ENCODE measurements around the gene PARS2.

PARS2 gene

DNA sequence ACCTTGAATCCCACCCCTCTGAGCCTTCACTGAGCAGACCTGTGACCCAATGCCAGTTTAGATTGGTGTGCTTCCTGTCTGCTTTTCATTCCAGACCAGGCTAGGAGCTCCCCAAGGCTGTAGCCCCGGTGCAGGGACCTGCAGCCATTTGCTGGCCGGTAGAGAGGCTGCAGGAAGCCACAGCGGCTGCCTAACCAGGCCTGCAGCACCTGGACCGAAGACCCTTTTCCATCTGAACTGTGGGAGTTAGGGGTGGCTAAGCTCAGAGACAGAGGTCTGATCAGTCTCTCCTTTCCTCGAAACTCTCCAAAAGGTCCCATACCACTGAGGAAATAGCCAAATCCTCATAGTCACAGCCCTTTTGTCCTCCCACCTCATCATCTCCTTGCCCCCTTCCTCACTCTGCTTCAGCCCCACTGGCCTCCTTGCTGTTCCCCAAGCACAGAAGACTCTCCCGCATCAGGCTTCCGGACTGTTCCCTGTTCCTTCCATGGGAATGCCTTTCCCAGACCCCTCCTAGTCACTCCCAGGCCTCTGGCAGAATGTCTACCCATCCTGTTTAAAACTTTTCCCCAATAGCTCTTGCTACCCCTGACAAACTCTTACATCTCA is 49.3 kb downstream of the PARS2 start:
- WGBS = 96% methylated on average over 6 of the region's 7 CpGs
- H3K27ac ChIP-seq (ENCODE audit: low read length, poor library complexity, severe bottlenecking) = no peak overlapping the region

DNA sequence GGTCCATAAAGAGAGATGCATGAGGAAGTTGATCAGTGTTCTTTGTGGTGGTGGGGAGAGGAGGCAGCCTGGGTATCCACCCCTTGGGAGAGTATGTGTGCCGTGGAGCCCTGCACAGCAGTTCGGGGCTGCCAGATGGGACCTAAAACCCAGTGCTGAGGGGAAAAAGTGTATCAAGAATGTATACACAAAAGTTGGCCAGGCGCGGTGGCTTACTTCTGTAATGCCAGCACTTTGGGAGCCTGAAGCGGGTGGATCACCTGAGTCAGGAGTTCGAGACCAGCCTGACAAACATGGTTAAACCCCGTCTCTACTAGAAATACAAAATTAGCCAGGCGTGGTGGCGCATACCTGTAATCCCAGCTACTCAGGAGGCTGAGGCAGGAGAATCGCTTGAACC is 52.8 kb downstream of the PARS2 start:
- peaks cover 5% of the 10 kb centered on the region for H3K79me1 ChIP-seq (replicated peaks; ENCODE audit: low read length, poor library complexity, severe bottlenecking)
- H2BK15ac ChIP-seq (ENCODE audit: low read depth, poor library complexity, severe bottlenecking) = no peak overlapping the region
- H2BK12ac ChIP-seq (ENCODE audit: low read length in 2 of 2) = no peak overlapping the region
- 94% methylated on average over 9 of the region's 10 CpGs for WGBS
- H2BK5ac ChIP-seq (ENCODE audit: low read depth, low read length, poor library complexity, severe bottlenecking) = no peak overlapping the region
- H2AK5ac ChIP-seq (ENCODE audit: low read length, severe bottlenecking) = no peak overlapping the region
- H4K91ac ChIP-seq (ENCODE audit: low read length) = no peak overlapping the region
- H4K8ac ChIP-seq (ENCODE audit: low read length) = no peak overlapping the region
- H2BK120ac ChIP-seq (ENCODE audit: low read depth, low read length) = no peak overlapping the region
- no peak overlapping the region for H3K4ac ChIP-seq (ENCODE audit: low read depth in 1 of 2, low read length in 2 of 2)
- no peak overlapping the region for H3K9ac ChIP-seq (ENCODE audit: low read length)
- H2AFZ ChIP-seq (ENCODE audit: low read depth, low read length) = no peak overlapping the region
- H3K4me3 ChIP-seq (ENCODE audit: insufficient read depth in 1 of 2, low read depth in 1 of 2, low read length in 2 of 2) = no peak overlapping the region
- H3K14ac ChIP-seq (ENCODE audit: low read length in 2 of 2) = no peak overlapping the region
- H3K27me3 ChIP-seq (ENCODE audit: control insufficient read depth in 1 of 2, insufficient read depth in 1 of 2, low read length in 2 of 2) = peaks cover 13 to 47% of the 10 kb centered on the region in 2 experiments
- H3K36me3 ChIP-seq (ENCODE audit: control insufficient read depth in 1 of 2, insufficient read depth in 2 of 2, low read depth in 1 of 2, low read length in 2 of 2) = no peaks in the 10 kb centered on the region
- no peak overlapping the region for H3K23ac ChIP-seq (ENCODE audit: low read length in 2 of 2)
- no peak overlapping the region for H3K27ac ChIP-seq (ENCODE audit: low read length, poor library complexity, severe bottlenecking)
- H3K4me2 ChIP-seq (ENCODE audit: low read length, poor library complexity, severe bottlenecking) = no peak overlapping the region
- no peak for DNase-seq
- no peaks in the 10 kb centered on the region for H3K9me3 ChIP-seq (ENCODE audit: control insufficient read depth, low read length)
- peaks cover 7% of the 10 kb centered on the region for H3K4me1 ChIP-seq (ENCODE audit: control insufficient read depth, insufficient read depth, low read depth, low read length)
- H3K18ac ChIP-seq (ENCODE audit: low read depth in 1 of 2, low read length in 2 of 2) = no peak overlapping the region

More for the DNA sequence above, 49.3 kb downstream of the PARS2 start:
- Histone ChIP-seq H3K27me3 (ENCODE audit: control insufficient read depth in 1 of 2, insufficient read depth in 1 of 2, low read length in 2 of 2) (peaks cover 0 to 16% of the 10 kb centered on the region in 2 experiments), H3K4me2 (ENCODE audit: low read length, poor library complexity, severe bottlenecking) (peak overlapping the region; percentile 60), H3K4ac (ENCODE audit: low read depth in 1 of 2, low read length in 2 of 2) (peak overlapping the region in 1 of 2 experiments; percentile 53), H3K9ac (ENCODE audit: low read length) (peak overlapping the region; percentile 97), H3K4me3 (ENCODE audit: insufficient read depth in 1 of 2, low read depth in 1 of 2, low read length in 2 of 2) (peak overlapping the region in 1 of 2 experiments; percentile 88), H2AK5ac (ENCODE audit: low read length, severe bottlenecking) (peak overlapping the region; percentile 19), H3K9me3 (ENCODE audit: control insufficient read depth, low read length) (no peaks in the 10 kb centered on the region), H2AFZ (ENCODE audit: low read depth, low read length) (peak overlapping the region; percentile 30), H2BK120ac (ENCODE audit: low read depth, low read length) (no peak overlapping the region), H3K14ac (ENCODE audit: low read length in 2 of 2) (no peak overlapping the region), H3K36me3 (ENCODE audit: control insufficient read depth in 1 of 2, insufficient read depth in 2 of 2, low read depth in 1 of 2, low read length in 2 of 2) (peaks cover 3 to 28% of the 10 kb centered on the region in 2 experiments), H3K23ac (ENCODE audit: low read length in 2 of 2) (no peak overlapping the region), H4K8ac (ENCODE audit: low read length) (peak overlapping the region; percentile 92), H2BK5ac (ENCODE audit: low read depth, low read length, poor library complexity, severe bottlenecking) (no peak overlapping the region), H2BK12ac (ENCODE audit: low read length in 2 of 2) (peak overlapping the region; percentile 48 to 61), H2BK15ac (ENCODE audit: low read depth, poor library complexity, severe bottlenecking) (peak overlapping the region; percentile 63), H3K79me1 (replicated peaks; ENCODE audit: low read length, poor library complexity, severe bottlenecking) (peaks cover 19% of the 10 kb centered on the region), H4K91ac (ENCODE audit: low read length) (no peak overlapping the region), H3K18ac (ENCODE audit: low read depth in 1 of 2, low read length in 2 of 2) (peak overlapping the region; percentile 24 to 68), H3K4me1 (ENCODE audit: control insufficient read depth, insufficient read depth, low read depth, low read length) (peaks cover 7% of the 10 kb centered on the region)
- no peak for DNase-seq

DNA sequence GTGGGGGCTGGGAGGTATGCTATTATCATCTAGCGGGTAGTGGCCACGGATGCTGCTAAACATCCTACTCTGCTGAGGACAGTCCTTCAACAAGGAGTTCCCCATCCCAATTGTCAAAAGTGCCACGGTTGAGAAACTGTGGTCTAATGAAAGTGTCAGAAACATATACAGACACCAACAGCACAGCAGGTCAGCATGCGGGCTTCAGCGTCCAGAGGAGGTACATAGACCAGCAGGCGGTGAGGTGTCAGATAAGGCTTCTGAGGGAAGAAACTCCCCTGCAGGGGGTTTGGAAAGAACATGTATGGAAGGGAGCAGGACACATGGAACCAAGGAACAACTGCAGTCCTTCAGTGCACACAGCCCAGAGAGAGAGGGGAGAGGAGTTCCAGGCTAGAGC is 53.5 kb downstream of the PARS2 start:
- H3K4ac ChIP-seq (ENCODE audit: low read depth in 1 of 2, low read length in 2 of 2) = no peak overlapping the region
- no peak overlapping the region for H3K27ac ChIP-seq (ENCODE audit: low read length, poor library complexity, severe bottlenecking)
- H3K36me3 ChIP-seq (ENCODE audit: control insufficient read depth in 1 of 2, insufficient read depth in 2 of 2, low read depth in 1 of 2, low read length in 2 of 2) = no peaks in the 10 kb centered on the region
- H3K4me3 ChIP-seq (ENCODE audit: insufficient read depth in 1 of 2, low read depth in 1 of 2, low read length in 2 of 2) = no peak overlapping the region
- H3K18ac ChIP-seq (ENCODE audit: low read depth in 1 of 2, low read length in 2 of 2) = no peak overlapping the region
- no peak overlapping the region for H3K9ac ChIP-seq (ENCODE audit: low read length)
- no peak overlapping the region for H2BK5ac ChIP-seq (ENCODE audit: low read depth, low read length, poor library complexity, severe bottlenecking)
- no peak overlapping the region for H2AK5ac ChIP-seq (ENCODE audit: low read length, severe bottlenecking)
- no peak overlapping the region for H4K8ac ChIP-seq (ENCODE audit: low read length)
- no peaks in the 10 kb centered on the region for H3K79me1 ChIP-seq (replicated peaks; ENCODE audit: low read length, poor library complexity, severe bottlenecking)
- WGBS = 81% methylated on average over 6 of the region's 6 CpGs
- H3K27me3 ChIP-seq (ENCODE audit: control insufficient read depth in 1 of 2, insufficient read depth in 1 of 2, low read length in 2 of 2) = peaks cover 16 to 50% of the 10 kb centered on the region in 2 experiments
- H3K9me3 ChIP-seq (ENCODE audit: control insufficient read depth, low read length) = no peaks in the 10 kb centered on the region
- no peak for DNase-seq
- H2BK120ac ChIP-seq (ENCODE audit: low read depth, low read length) = no peak overlapping the region
- H3K4me1 ChIP-seq (ENCODE audit: control insufficient read depth, insufficient read depth, low read depth, low read length) = peaks cover 7% of the 10 kb centered on the region
- no peak overlapping the region for H3K23ac ChIP-seq (ENCODE audit: low read length in 2 of 2)
- H2BK15ac ChIP-seq (ENCODE audit: low read depth, poor library complexity, severe bottlenecking) = no peak overlapping the region
- no peak overlapping the region for H2BK12ac ChIP-seq (ENCODE audit: low read length in 2 of 2)
- H4K91ac ChIP-seq (ENCODE audit: low read length) = no peak overlapping the region
- H3K4me2 ChIP-seq (ENCODE audit: low read length, poor library complexity, severe bottlenecking) = no peak overlapping the region
- H2AFZ ChIP-seq (ENCODE audit: low read depth, low read length) = no peak overlapping the region
- H3K14ac ChIP-seq (ENCODE audit: low read length in 2 of 2) = no peak overlapping the region

DNA sequence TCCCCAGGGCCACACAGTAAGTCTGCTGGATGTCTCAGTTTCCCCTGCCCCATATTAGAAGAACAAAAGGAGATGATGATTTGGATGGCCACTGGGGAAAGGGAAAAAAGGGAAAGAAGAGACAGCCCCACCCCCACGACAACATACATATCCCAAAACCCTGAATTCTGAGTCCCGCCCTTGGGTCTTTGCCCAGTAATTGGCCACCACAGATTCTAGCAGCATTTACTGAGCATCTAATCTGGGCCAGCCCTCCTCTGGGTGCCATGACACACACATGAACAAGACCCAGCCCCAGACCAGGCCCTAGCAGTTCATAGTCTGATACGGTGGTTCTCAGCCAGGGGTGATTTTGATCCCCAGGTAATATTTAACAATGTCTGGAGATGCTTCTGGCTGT is 53.9 kb downstream of the PARS2 start:
- H3K4me3 ChIP-seq (ENCODE audit: insufficient read depth in 1 of 2, low read depth in 1 of 2, low read length in 2 of 2) = no peak overlapping the region
- peaks cover 6% of the 10 kb centered on the region for H3K4me1 ChIP-seq (ENCODE audit: control insufficient read depth, insufficient read depth, low read depth, low read length)
- H3K27me3 ChIP-seq (ENCODE audit: control insufficient read depth in 1 of 2, insufficient read depth in 1 of 2, low read length in 2 of 2) = peaks cover 16 to 50% of the 10 kb centered on the region in 2 experiments
- no peak overlapping the region for H3K14ac ChIP-seq (ENCODE audit: low read length in 2 of 2)
- H2BK5ac ChIP-seq (ENCODE audit: low read depth, low read length, poor library complexity, severe bottlenecking) = no peak overlapping the region
- no peak overlapping the region for H2BK15ac ChIP-seq (ENCODE audit: low read depth, poor library complexity, severe bottlenecking)
- H2BK120ac ChIP-seq (ENCODE audit: low read depth, low read length) = no peak overlapping the region
- H4K8ac ChIP-seq (ENCODE audit: low read length) = no peak overlapping the region
- WGBS = 100% methylated on average over 2 of the region's 3 CpGs
- no peak for DNase-seq
- no peak overlapping the region for H2BK12ac ChIP-seq (ENCODE audit: low read length in 2 of 2)
- H3K36me3 ChIP-seq (ENCODE audit: control insufficient read depth in 1 of 2, insufficient read depth in 2 of 2, low read depth in 1 of 2, low read length in 2 of 2) = no peaks in the 10 kb centered on the region
- H3K9me3 ChIP-seq (ENCODE audit: control insufficient read depth, low read length) = no peaks in the 10 kb centered on the region
- no peak overlapping the region for H3K4ac ChIP-seq (ENCODE audit: low read depth in 1 of 2, low read length in 2 of 2)
- H4K91ac ChIP-seq (ENCODE audit: low read length) = no peak overlapping the region
- no peak overlapping the region for H3K27ac ChIP-seq (ENCODE audit: low read length, poor library complexity, severe bottlenecking)
- no peak overlapping the region for H3K18ac ChIP-seq (ENCODE audit: low read depth in 1 of 2, low read length in 2 of 2)
- H2AFZ ChIP-seq (ENCODE audit: low read depth, low read length) = no peak overlapping the region
- H3K9ac ChIP-seq (ENCODE audit: low read length) = no peak overlapping the region
- H3K4me2 ChIP-seq (ENCODE audit: low read length, poor library complexity, severe bottlenecking) = no peak overlapping the region
- no peak overlapping the region for H3K23ac ChIP-seq (ENCODE audit: low read length in 2 of 2)
- no peaks in the 10 kb centered on the region for H3K79me1 ChIP-seq (replicated peaks; ENCODE audit: low read length, poor library complexity, severe bottlenecking)
- H2AK5ac ChIP-seq (ENCODE audit: low read length, severe bottlenecking) = no peak overlapping the region

Measured in mesenchymal stem cell (in vitro differentiated cells and primary cell).